Right atrium auricular region (tissue), 2 donors: ENCODE measurements around the gene FRMPD2. TPM values are rescaled to one million over a fixed set of nuclear protein-coding genes. Genes with fewer than 3 reads are reported as not detected.

ENCODE experiments used
- DNase-seq: peaks from one replicate; pipeline ENCODE4 v3.0.0-alpha.2; 2019; ENCODE audit warnings: low spot score
- H3K27ac ChIP-seq, 2 donors: fragments of 200-600 bp; sonication (generic); 1 replicate in 1 of 2; 2 replicates in 1 of 2; pipeline ENCODE4 v1.5.1; 2016 to 2019
- H3K27me3 ChIP-seq, 2 donors: fragments of 200-600 bp; sonication (generic); one replicate each; pipeline versions ENCODE4 v1.5.1 to v1.6.0; 2017 to 2019
- H3K36me3 ChIP-seq: fragments of 200-600 bp; sonication (generic); one replicate; pipeline ENCODE4 v1.5.1; 2016
- H3K4me1 ChIP-seq, 2 donors: fragments of 200-600 bp; sonication (generic); one replicate each; pipeline versions ENCODE4 v1.5.1 to v1.6.0; 2017 to 2019
- H3K4me3 ChIP-seq, 2 donors: fragments of 200-600 bp; sonication (generic); 1 replicate in 1 of 2; 2 replicates in 1 of 2; pipeline ENCODE4 v1.5.1; 2017 to 2019; ENCODE audit warnings: mild to moderate bottlenecking in 1 of 2, moderate library complexity in 1 of 2
- H3K9me3 ChIP-seq, 2 donors: fragments of 200-600 bp; sonication (generic); one replicate each; pipeline ENCODE4 v1.5.1; 2019
- total RNA-seq, 2 donors: library from RNA; depleted of rRNA; stranded (reverse); fragments of >200 nt; gene quantifications; one replicate each; pipeline ENCODE4 v1.1.0, GENCODE V29; 2016
- TF ChIP-seq, protein P1 (sequence below), 2 donors: fragments of 200-600 bp; sonication (generic); IDR thresholded peaks; one replicate each; pipeline ENCODE4 v1.5.1; 2019; ENCODE audit warnings: antibody characterized with exemption in 2 of 2

FRMPD2 gene
- total RNA-seq, 2 donors from 2014 or later, result 1.2 to 7.5 TPM

- Histone ChIP-seq H3K4me3 (no peak overlapping the region), H3K9me3 (no peaks in the 10 kb centered on the region)
- TF ChIP-seq, protein P1, sequence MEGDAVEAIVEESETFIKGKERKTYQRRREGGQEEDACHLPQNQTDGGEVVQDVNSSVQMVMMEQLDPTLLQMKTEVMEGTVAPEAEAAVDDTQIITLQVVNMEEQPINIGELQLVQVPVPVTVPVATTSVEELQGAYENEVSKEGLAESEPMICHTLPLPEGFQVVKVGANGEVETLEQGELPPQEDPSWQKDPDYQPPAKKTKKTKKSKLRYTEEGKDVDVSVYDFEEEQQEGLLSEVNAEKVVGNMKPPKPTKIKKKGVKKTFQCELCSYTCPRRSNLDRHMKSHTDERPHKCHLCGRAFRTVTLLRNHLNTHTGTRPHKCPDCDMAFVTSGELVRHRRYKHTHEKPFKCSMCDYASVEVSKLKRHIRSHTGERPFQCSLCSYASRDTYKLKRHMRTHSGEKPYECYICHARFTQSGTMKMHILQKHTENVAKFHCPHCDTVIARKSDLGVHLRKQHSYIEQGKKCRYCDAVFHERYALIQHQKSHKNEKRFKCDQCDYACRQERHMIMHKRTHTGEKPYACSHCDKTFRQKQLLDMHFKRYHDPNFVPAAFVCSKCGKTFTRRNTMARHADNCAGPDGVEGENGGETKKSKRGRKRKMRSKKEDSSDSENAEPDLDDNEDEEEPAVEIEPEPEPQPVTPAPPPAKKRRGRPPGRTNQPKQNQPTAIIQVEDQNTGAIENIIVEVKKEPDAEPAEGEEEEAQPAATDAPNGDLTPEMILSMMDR (IDR thresholded peaks at IDR 0.05), result no peak
Measured at GRCh38 chr10:48249763-48250351, 24.6 kb downstream of the FRMPD2 start.

GRCh38 chr10:48249004-48249762, 25.3 kb downstream of the FRMPD2 start:
- H3K36me3 ChIP-seq, result no peaks in the 10 kb centered on the region
- no peaks in the 10 kb centered on the region for H3K9me3 ChIP-seq
- no peaks in the 10 kb centered on the region for H3K27me3 ChIP-seq
- H3K27ac ChIP-seq, result peak overlapping the region; percentile 2 to 76
- no peak overlapping the region for H3K4me3 ChIP-seq
- peaks cover 0 to 53% of the 10 kb centered on the region in 2 donors for H3K4me1 ChIP-seq
- TF ChIP-seq, protein P1 (IDR thresholded peaks at IDR 0.05), result no peak
- no peak for DNase-seq

More at GRCh38 chr10:48249763-48250351, 24.6 kb downstream of the FRMPD2 start:
- DNase-seq, result peak; percentile 53
- H3K4me1 ChIP-seq, result peaks cover 0 to 53% of the 10 kb centered on the region in 2 donors
- no peaks in the 10 kb centered on the region for H3K27me3 ChIP-seq
- H3K27ac ChIP-seq, result peak overlapping the region in 1 of 2 donors; percentile 76
- H3K36me3 ChIP-seq, result no peaks in the 10 kb centered on the region

- no peaks in the 10 kb centered on the region for H3K36me3 ChIP-seq
Measured at GRCh38 chr10:48248462-48248861, 26.0 kb downstream of the FRMPD2 start.

GRCh38 chr10:48247680-48248079, 26.8 kb downstream of the FRMPD2 start:
- no peaks in the 10 kb centered on the region for H3K27me3 ChIP-seq
- H3K4me1 ChIP-seq, result peaks cover 0 to 53% of the 10 kb centered on the region in 2 donors
- TF ChIP-seq, protein P1 (IDR thresholded peaks at IDR 0.05), result no peak
- peak; percentile 43 for DNase-seq
- H3K4me3 ChIP-seq, result no peak overlapping the region
- no peaks in the 10 kb centered on the region for H3K36me3 ChIP-seq
- H3K9me3 ChIP-seq, result no peaks in the 10 kb centered on the region
- H3K27ac ChIP-seq, result peak overlapping the region; percentile 40 to 76

More at GRCh38 chr10:48248462-48248861, 26.0 kb downstream of the FRMPD2 start:
- H3K4me3 ChIP-seq, result no peak overlapping the region
- H3K27ac ChIP-seq, result peak overlapping the region; percentile 2 to 76
- DNase-seq, result no peak
- no peaks in the 10 kb centered on the region for H3K9me3 ChIP-seq
- TF ChIP-seq, protein P1 (IDR thresholded peaks at IDR 0.05), result no peak
- H3K27me3 ChIP-seq, result no peaks in the 10 kb centered on the region
- H3K4me1 ChIP-seq, result peaks cover 0 to 53% of the 10 kb centered on the region in 2 donors

DNA sequence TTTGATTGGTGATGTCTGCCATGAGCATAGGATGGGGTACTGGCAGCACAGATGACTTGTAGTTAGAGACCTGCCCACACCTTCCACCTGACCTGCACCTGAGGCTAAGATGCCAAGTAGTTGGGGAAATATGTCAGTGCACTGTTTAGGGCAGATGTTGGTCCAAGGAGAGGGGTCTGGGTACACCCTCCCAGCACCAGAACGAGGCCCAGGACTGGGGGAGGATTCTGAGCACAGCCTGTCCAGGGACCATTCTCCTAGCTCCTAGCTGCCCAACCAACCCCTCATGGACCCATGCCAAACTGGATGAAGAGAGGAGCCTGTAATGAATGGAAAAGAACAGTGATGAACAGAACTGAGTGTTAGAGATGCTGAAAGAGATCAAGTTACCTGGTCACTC, 28.0 kb downstream of the FRMPD2 start:
- peak; percentile 43 for DNase-seq
- no peaks in the 10 kb centered on the region for H3K36me3 ChIP-seq
- no peaks in the 10 kb centered on the region for H3K27me3 ChIP-seq
- H3K4me1 ChIP-seq, result peaks cover 0 to 41% of the 10 kb centered on the region in 2 donors
- TF ChIP-seq, protein P1 (IDR thresholded peaks at IDR 0.05), result no peak
- H3K4me3 ChIP-seq, result no peak overlapping the region
- H3K9me3 ChIP-seq, result no peaks in the 10 kb centered on the region
- peak overlapping the region in 1 of 2 donors; percentile 76 for H3K27ac ChIP-seq
